WTC11 (cell line): Measurements from ENCODE around the gene COPZ1. TPM values are rescaled to one million over a fixed set of nuclear protein-coding genes. Genes with fewer than 3 reads are reported as not detected.

Experiments used
- ATAC-seq: fragments of 200-7000 bp; cut with Tn5 transposase; 2 replicates; pipeline ENCODE4 v1.10.0; 2021; ENCODE audit warnings: mild to moderate bottlenecking, moderate library complexity
- CTCF ChIA-PET: fragments of 300-600 bp; sonication (Branson Sonifier 250); formaldehyde crosslinking; loops from one replicate; lab custom pipeline; 2021; ENCODE audit warnings: antibody characterized with exemption; lab: Charles Lee
- POLR2A ChIA-PET: fragments of 350-600 bp; sonication (Branson Sonifier 250); formaldehyde crosslinking; loops from one replicate; lab custom pipeline; 2021; ENCODE audit warnings: antibody characterized with exemption; lab: Charles Lee
- DNase-seq: peaks from one replicate; pipeline ENCODE4 v3.0.0; 2021; ENCODE audit warnings: low spot score
- H3K27ac Mint-ChIP-seq: 2 replicates; pipeline ENCODE4 v1.8.0; 2021; ENCODE audit warnings: mixed read lengths
- H3K27me3 Mint-ChIP-seq: 2 replicates; pipeline ENCODE4 v1.8.0; 2021; ENCODE audit warnings: low read depth, mild to moderate bottlenecking, moderate library complexity, mixed read lengths
- H3K36me3 Mint-ChIP-seq: 2 replicates; pipeline ENCODE4 v1.8.0; 2021; ENCODE audit warnings: mixed read lengths
- H3K4me1 Mint-ChIP-seq: 2 replicates; pipeline ENCODE4 v1.8.0; 2022; ENCODE audit warnings: mixed read lengths
- H3K4me3 Mint-ChIP-seq: 2 replicates; pipeline ENCODE4 v1.8.0; 2021; ENCODE audit warnings: mild to moderate bottlenecking, moderate library complexity, mixed read lengths
- H3K9me3 Mint-ChIP-seq: 2 replicates; pipeline ENCODE4 v1.8.0; 2021; ENCODE audit warnings: mixed read lengths
- CBFB ChIP-seq: sonication (generic); formaldehyde crosslinking; IDR thresholded peaks from 2 replicates; pipeline ENCODE4 v1.8.1; 2022; ENCODE audit warnings: mild to moderate bottlenecking, low read depth, missing genetic modification reagents
- CREB1 ChIP-seq: sonication (generic); formaldehyde crosslinking; IDR thresholded peaks from 2 replicates; pipeline ENCODE4 v1.8.0; 2023; ENCODE audit warnings: mild to moderate bottlenecking, missing genetic modification reagents
- ETV6 ChIP-seq: sonication (generic); formaldehyde crosslinking; IDR thresholded peaks from 2 replicates; pipeline ENCODE4 v1.8.1; 2022; ENCODE audit warnings: mild to moderate bottlenecking, missing genetic modification reagents
- FOXK1 ChIP-seq: sonication (generic); formaldehyde crosslinking; IDR thresholded peaks from 2 replicates; pipeline ENCODE4 v1.8.0; 2022; ENCODE audit warnings: mild to moderate bottlenecking, moderate library complexity, missing genetic modification reagents
- MXD4 ChIP-seq: fragments of 250-450 bp; sonication (Bioruptor Pico); IDR thresholded peaks from 2 replicates; pipeline ENCODE4 v1.8.0; 2021; ENCODE audit warnings: mild to moderate bottlenecking, moderate library complexity, borderline replicate concordance
- NFATC4 ChIP-seq: fragments of 250-450 bp; sonication (Bioruptor Pico); IDR thresholded peaks from 2 replicates; pipeline ENCODE4 v1.9.0; 2021; ENCODE audit warnings: mild to moderate bottlenecking
- NR1H2 ChIP-seq: sonication (generic); formaldehyde crosslinking; IDR thresholded peaks from 2 replicates; pipeline ENCODE4 v1.9.0; 2021; ENCODE audit warnings: mild to moderate bottlenecking, moderate library complexity, missing genetic modification reagents
- TEAD4 ChIP-seq: sonication (generic); formaldehyde crosslinking; IDR thresholded peaks from 2 replicates; pipeline ENCODE4 v1.8.0; 2022; ENCODE audit warnings: mild to moderate bottlenecking, missing genetic modification reagents
- ZNF423 ChIP-seq: fragments of 250-450 bp; sonication (Bioruptor Pico); IDR thresholded peaks from 2 replicates; pipeline ENCODE4 v2.1.2; 2022; ENCODE audit warnings: mild to moderate bottlenecking, moderate library complexity
- total RNA-seq: library from RNA; stranded (reverse); gene quantifications from 3 replicates; pipeline ENCODE4 v1.2.3, GENCODE V29; 2021
- TF ChIP-seq, protein P1 (sequence below): sonication (generic); formaldehyde crosslinking; IDR thresholded peaks from 2 replicates; pipeline ENCODE4 v1.8.1; 2023; ENCODE audit warnings: mild to moderate bottlenecking, missing genetic modification reagents, moderate library complexity
- TF ChIP-seq, protein P2 (sequence below): fragments of 250-450 bp; sonication (Bioruptor Pico); conservative IDR thresholded peaks from 2 replicates; pipeline ENCODE4 v1.9.0; 2021; ENCODE audit warnings: mild to moderate bottlenecking
- TF ChIP-seq, protein P3 (sequence below): sonication (generic); formaldehyde crosslinking; IDR thresholded peaks from 2 replicates; pipeline ENCODE4 v1.8.1; 2023; ENCODE audit warnings: mild to moderate bottlenecking, missing genetic modification reagents
- TF ChIP-seq, protein P4 (sequence below): fragments of 250-450 bp; sonication (Bioruptor Pico); IDR thresholded peaks from 2 replicates; pipeline ENCODE4 v1.9.0; 2021; ENCODE audit warnings: moderate library complexity, mild to moderate bottlenecking, inconsistent platforms, borderline replicate concordance
- TF ChIP-seq, protein P5 (sequence below): sonication (generic); formaldehyde crosslinking; IDR thresholded peaks from 2 replicates; pipeline ENCODE4 v1.8.0; 2023; ENCODE audit warnings: missing genetic modification reagents, mild to moderate bottlenecking, borderline replicate concordance
- TF ChIP-seq, protein P6 (sequence below): fragments of 250-450 bp; sonication (Bioruptor Pico); IDR thresholded peaks from 2 replicates; pipeline ENCODE4 v1.9.0; 2021; ENCODE audit warnings: mild to moderate bottlenecking

The COPZ1 gene
- total RNA-seq, 1 experiment from 2014 or later = 98.2 TPM

DNA sequence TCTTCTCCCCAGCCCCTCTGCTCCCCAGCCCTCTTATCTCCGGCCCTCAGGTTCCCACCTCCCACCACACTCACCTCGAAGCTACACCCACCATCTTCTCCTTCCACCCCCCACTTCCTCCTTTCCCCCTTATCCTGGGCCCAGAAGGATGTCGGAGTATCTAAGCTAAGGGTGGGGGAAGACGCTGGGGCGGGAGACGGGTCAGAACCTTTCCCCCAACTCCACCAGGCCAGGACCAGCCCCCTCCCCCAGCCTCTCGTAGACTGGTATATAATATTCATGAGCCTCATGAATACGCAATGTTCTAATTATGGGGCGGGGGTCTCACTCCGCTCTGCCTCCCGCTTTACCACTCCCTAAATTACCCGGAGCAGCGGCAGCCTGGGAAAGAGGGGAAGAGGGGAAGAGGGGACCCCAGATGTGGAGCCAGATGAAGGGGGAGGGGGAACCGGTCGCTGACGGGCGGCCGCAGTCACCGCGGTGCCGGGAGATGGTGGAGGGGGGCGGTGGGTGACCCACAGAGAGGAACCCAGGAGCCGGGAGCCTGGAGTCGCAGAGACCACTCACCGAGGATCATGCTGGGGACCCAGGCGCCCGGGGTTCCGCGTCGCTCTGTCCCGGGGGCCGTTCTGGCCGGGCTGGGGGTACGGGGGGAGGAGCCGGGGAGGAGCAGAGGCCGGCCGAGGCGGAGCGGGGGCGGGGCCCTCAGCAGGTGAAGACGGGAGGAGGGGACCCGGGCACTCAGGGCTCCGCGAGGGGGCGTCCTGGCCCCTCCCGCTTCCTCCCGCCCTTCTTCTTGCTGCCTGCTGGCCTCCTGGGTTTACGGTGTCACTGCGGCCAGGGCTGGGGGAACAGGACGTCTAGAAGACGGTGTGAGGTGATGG is 66.0 kb downstream of the COPZ1 start (continued):
- TF ChIP-seq TEAD4 (CRISPR knock-in tag) (no peak), FOXK1 (CRISPR knock-in tag) (0 out of 2 replicates have a peak, but pooled peaks have one; percentile 44), CREB1 (CRISPR knock-in tag) (no peak), ETV6 (0 out of 2 replicates have a peak, but pooled peaks have one; percentile 43), CBFB (CRISPR knock-in tag) (no peak)
- TF ChIP-seq, protein P1, sequence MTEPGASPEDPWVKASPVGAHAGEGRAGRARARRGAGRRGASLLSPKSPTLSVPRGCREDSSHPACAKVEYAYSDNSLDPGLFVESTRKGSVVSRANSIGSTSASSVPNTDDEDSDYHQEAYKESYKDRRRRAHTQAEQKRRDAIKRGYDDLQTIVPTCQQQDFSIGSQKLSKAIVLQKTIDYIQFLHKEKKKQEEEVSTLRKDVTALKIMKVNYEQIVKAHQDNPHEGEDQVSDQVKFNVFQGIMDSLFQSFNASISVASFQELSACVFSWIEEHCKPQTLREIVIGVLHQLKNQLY (CRISPR knock-in tag) = no peak
- TF ChIP-seq, protein P2, sequence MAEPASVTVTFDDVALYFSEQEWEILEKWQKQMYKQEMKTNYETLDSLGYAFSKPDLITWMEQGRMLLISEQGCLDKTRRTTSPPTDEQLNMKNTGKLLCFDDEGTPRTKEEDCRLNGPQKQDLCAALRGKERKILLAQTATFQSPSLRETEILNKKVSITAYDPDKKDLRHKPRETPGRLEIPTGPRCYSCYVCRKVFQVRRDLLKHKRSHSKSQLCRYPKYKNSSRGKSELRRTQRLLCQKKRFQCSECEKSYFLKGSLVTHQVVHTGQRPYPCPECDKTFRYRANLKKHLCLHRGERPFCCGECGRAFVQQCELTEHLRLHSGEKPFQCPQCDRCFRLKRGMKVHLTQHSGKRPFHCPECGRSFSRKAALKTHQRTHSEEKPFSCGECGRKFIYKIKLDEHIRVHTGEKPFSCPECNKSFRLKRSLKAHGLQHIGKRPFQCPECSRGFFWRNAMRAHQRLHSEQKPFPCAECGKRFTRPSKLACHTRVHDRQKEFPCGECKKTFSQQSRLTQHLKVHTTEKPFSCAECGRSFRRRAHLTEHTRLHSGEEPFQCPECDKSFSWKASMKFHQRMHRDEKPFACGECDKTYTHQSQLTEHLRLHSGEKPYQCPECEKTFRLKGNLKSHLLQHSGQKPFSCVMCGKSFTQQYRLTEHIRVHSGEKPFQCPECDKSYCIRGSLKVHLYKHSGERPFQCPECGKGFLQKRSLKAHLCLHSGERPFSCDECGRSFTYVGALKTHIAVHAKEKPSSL (CRISPR knock-in tag) = no peak
- TF ChIP-seq, all 79 proteins: peak for 6

DNA sequence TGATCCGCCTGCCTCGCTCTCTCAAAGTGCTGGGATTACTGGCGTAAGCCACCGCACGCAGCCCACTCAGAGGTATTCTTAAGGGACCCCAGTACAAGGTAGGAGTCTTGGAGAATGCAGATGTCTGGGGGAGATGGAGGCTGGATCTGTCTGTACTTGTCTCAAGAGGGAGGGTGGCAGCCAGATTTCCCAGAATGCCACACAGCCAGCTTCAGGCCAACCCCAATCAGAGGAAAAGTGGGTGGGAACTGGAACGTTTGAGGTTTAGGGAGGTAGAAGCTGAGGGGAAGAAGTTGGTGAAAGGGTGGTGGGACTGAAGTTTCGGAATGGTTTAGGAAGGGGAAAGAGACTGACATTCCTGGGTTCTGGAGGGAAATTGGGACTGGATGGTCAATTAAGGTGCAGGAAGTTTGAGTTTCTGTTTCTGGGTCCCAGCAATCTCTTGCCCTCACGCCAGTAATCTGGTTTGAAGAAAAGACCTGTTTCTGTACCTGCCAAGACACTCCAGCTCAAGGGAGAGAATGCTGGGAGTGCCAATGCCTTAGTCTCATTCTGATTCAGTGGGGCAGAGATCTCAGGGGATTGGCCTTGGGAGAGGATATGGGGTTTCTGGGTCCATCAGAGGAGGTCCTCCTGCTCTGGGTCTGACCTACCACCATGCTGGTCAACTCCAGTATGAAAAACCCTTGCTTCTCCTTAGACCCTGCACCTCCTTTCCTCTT is 67.7 kb downstream of the COPZ1 start:
- ChIA-PET POLR2A (interaction anchor here (0.6 to 1.2 kb wide), 3 partner anchors 14 to 145 kb away, joined by 3 to 4 read pairs (median 3); no protein-coding TSS in a partner anchor), CTCF (interaction anchor here (0.9 to 4.3 kb wide), 16 partner anchors 8 to 179 kb away, joined by 3 to 50 read pairs (median 5); partner anchors contain the start of genes COPZ1 and ZNF385A)
- DNase-seq (no peak), ATAC-seq (no peak)
- Mint-ChIP-seq H3K36me3 (peaks cover 9% of the 10 kb centered on the region), H3K4me1 (peaks cover 51% of the 10 kb centered on the region), H3K27me3 (peaks cover 19% of the 10 kb centered on the region), H3K4me3 (peak overlapping the region; percentile 83; the same call in 1 of the 2 replicates), H3K9me3 (no peaks in the 10 kb centered on the region), H3K27ac (no peak overlapping the region)
- TF ChIP-seq NR1H2 (CRISPR knock-in tag) (no peak), MXD4 (no peak), ZNF423 (no peak), NFATC4 (CRISPR knock-in tag) (no peak)
- TF ChIP-seq, protein P3, sequence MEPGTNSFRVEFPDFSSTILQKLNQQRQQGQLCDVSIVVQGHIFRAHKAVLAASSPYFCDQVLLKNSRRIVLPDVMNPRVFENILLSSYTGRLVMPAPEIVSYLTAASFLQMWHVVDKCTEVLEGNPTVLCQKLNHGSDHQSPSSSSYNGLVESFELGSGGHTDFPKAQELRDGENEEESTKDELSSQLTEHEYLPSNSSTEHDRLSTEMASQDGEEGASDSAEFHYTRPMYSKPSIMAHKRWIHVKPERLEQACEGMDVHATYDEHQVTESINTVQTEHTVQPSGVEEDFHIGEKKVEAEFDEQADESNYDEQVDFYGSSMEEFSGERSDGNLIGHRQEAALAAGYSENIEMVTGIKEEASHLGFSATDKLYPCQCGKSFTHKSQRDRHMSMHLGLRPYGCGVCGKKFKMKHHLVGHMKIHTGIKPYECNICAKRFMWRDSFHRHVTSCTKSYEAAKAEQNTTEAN (CRISPR knock-in tag) = no peak
- TF ChIP-seq, protein P4, sequence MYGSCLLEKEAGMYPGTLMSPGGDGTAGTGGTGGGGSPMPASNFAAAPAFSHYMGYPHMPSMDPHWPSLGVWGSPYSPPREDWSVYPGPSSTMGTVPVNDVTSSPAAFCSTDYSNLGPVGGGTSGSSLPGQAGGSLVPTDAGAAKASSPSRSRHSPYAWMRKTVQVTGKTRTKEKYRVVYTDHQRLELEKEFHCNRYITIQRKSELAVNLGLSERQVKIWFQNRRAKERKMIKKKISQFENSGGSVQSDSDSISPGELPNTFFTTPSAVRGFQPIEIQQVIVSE (CRISPR knock-in tag) = no peak
- TF ChIP-seq, protein P5, sequence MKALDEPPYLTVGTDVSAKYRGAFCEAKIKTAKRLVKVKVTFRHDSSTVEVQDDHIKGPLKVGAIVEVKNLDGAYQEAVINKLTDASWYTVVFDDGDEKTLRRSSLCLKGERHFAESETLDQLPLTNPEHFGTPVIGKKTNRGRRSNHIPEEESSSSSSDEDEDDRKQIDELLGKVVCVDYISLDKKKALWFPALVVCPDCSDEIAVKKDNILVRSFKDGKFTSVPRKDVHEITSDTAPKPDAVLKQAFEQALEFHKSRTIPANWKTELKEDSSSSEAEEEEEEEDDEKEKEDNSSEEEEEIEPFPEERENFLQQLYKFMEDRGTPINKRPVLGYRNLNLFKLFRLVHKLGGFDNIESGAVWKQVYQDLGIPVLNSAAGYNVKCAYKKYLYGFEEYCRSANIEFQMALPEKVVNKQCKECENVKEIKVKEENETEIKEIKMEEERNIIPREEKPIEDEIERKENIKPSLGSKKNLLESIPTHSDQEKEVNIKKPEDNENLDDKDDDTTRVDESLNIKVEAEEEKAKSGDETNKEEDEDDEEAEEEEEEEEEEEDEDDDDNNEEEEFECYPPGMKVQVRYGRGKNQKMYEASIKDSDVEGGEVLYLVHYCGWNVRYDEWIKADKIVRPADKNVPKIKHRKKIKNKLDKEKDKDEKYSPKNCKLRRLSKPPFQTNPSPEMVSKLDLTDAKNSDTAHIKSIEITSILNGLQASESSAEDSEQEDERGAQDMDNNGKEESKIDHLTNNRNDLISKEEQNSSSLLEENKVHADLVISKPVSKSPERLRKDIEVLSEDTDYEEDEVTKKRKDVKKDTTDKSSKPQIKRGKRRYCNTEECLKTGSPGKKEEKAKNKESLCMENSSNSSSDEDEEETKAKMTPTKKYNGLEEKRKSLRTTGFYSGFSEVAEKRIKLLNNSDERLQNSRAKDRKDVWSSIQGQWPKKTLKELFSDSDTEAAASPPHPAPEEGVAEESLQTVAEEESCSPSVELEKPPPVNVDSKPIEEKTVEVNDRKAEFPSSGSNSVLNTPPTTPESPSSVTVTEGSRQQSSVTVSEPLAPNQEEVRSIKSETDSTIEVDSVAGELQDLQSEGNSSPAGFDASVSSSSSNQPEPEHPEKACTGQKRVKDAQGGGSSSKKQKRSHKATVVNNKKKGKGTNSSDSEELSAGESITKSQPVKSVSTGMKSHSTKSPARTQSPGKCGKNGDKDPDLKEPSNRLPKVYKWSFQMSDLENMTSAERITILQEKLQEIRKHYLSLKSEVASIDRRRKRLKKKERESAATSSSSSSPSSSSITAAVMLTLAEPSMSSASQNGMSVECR (CRISPR knock-in tag) = no peak
- TF ChIP-seq, protein P6, sequence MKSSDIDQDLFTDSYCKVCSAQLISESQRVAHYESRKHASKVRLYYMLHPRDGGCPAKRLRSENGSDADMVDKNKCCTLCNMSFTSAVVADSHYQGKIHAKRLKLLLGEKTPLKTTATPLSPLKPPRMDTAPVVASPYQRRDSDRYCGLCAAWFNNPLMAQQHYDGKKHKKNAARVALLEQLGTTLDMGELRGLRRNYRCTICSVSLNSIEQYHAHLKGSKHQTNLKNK = no peak
- TF ChIP-seq, protein P2 (CRISPR knock-in tag) = no peak
